GM23338 (cell line): Measurements from ENCODE around the gene SIGLEC9. TPM values are rescaled to one million over a fixed set of nuclear protein-coding genes. Genes with fewer than 3 reads are reported as not detected.
A peak's percentile ranks its signal among the peaks of the same experiment; 100 is the strongest.

Experiments
- ATAC-seq: fragments of 200-7000 bp; cut with Tn5 transposase; 3 replicates; pipeline ENCODE4 v1.9.1; 2020
- DNase-seq: peaks from one replicate; pipeline ENCODE4 v3.0.0-alpha.2; 2015; ENCODE audit warnings: low spot score
- H2AFZ ChIP-seq: fragments of 200-600 bp; sonication (generic); 2 replicates; pipeline ENCODE4 v1.8.0; 2016; ENCODE audit warnings: antibody characterized with exemption, mild to moderate bottlenecking, moderate library complexity
- H3F3A ChIP-seq: fragments of 200-600 bp; sonication (generic); replicated peaks from 2 replicates; pipeline ENCODE4 v1.8.0; 2017; ENCODE audit warnings: antibody characterized with exemption, mixed run types, low read depth
- H3K27ac ChIP-seq: fragments of 200-600 bp; sonication (generic); 2 replicates; pipeline ENCODE4 v1.6.1; 2016; ENCODE audit warnings: low read depth
- H3K27me3 ChIP-seq: fragments of 200-600 bp; sonication (generic); 2 replicates; pipeline ENCODE4 v1.8.0; 2016; ENCODE audit warnings: mild to moderate bottlenecking, mixed run types, moderate library complexity; ENCODE audit not compliant: insufficient read depth
- H3K36me3 ChIP-seq: fragments of 200-600 bp; sonication (generic); 2 replicates; pipeline ENCODE4 v1.8.0; 2016; ENCODE audit warnings: mild to moderate bottlenecking; ENCODE audit not compliant: insufficient read depth
- H3K4me1 ChIP-seq: fragments of 200-600 bp; sonication (generic); 2 replicates; pipeline ENCODE4 v1.8.0; 2016; ENCODE audit warnings: mild to moderate bottlenecking, moderate library complexity; ENCODE audit not compliant: insufficient read depth
- H3K4me2 ChIP-seq: fragments of 200-600 bp; sonication (generic); 2 replicates; pipeline ENCODE4 v1.7.1; 2017; ENCODE audit warnings: mixed run types
- H3K4me3 ChIP-seq: fragments of 200-600 bp; sonication (generic); 2 replicates; pipeline ENCODE4 v1.6.1; 2016; ENCODE audit warnings: mixed run types
- H3K79me2 ChIP-seq: fragments of 200-600 bp; sonication (generic); replicated peaks from 2 replicates; pipeline ENCODE4 v1.8.0; 2017; ENCODE audit warnings: mild to moderate bottlenecking; ENCODE audit not compliant: insufficient read depth
- H3K9me2 ChIP-seq: fragments of 200-600 bp; sonication (generic); 2 replicates; pipeline ENCODE4 v1.8.0; 2017; ENCODE audit not compliant: insufficient read depth
- H4K20me1 ChIP-seq: fragments of 200-600 bp; sonication (generic); replicated peaks from 2 replicates; pipeline ENCODE4 v1.8.0; 2017; ENCODE audit warnings: mild to moderate bottlenecking; ENCODE audit not compliant: insufficient read depth
- H3K27ac Mint-ChIP-seq: 2 replicates; pipeline ENCODE4 v1.8.0; 2020; ENCODE audit warnings: inconsistent platforms, mild to moderate bottlenecking, moderate library complexity, mixed read lengths
- H3K27me3 Mint-ChIP-seq: 3 replicates; pipeline ENCODE4 v1.8.0; 2022; ENCODE audit warnings: low read depth, mild to moderate bottlenecking, moderate library complexity, mixed read lengths, inconsistent platforms; ENCODE audit not compliant: insufficient read depth, poor library complexity
- H3K36me3 Mint-ChIP-seq: 3 replicates; pipeline ENCODE4 v1.8.0; 2021; ENCODE audit warnings: low read depth, mild to moderate bottlenecking, inconsistent platforms, moderate library complexity, mixed read lengths
- H3K4me1 Mint-ChIP-seq: 3 replicates; pipeline ENCODE4 v1.8.0; 2020; ENCODE audit warnings: mild to moderate bottlenecking, inconsistent platforms, mixed read lengths
- H3K4me3 Mint-ChIP-seq: 3 replicates; pipeline ENCODE4 v1.8.0; 2021; ENCODE audit warnings: moderate library complexity, mild to moderate bottlenecking, inconsistent platforms, mixed read lengths
- H3K9me3 Mint-ChIP-seq: 3 replicates; pipeline ENCODE4 v1.8.0; 2020; ENCODE audit warnings: moderate library complexity, mild to moderate bottlenecking, inconsistent platforms, mixed read lengths
- CREB1 ChIP-seq: fragments of 250-450 bp; sonication (Bioruptor Pico); IDR thresholded peaks from 2 replicates; pipeline ENCODE4 v1.5.0; 2020; ENCODE audit warnings: low read depth, mild to moderate bottlenecking, moderate library complexity
- CTCF ChIP-seq, 2 experiments: fragments of 200-600 bp in 1 of 2; sonication (generic) in 1 of 2; conservative IDR thresholded peaks; 2 replicates each; pipeline versions ENCODE4 v1.5.1 to v1.6.1; 2016 to 2017; ENCODE audit warnings: antibody characterized with exemption in 2 of 2, low read depth in 2 of 2, mild to moderate bottlenecking in 2 of 2, moderate library complexity in 1 of 2
- ETS1 ChIP-seq: IDR thresholded peaks from 2 replicates; pipeline ENCODE4 v1.6.1; 2016; ENCODE audit warnings: antibody characterized with exemption
- EZH2 ChIP-seq: fragments of 200-600 bp; sonication (generic); IDR thresholded peaks from one replicate; pipeline ENCODE4 v1.8.0; 2017; ENCODE audit warnings: antibody characterized with exemption, mild to moderate bottlenecking, low read depth; ENCODE audit not compliant: unreplicated experiment
- EZH2phosphoT487 ChIP-seq: fragments of 200-600 bp; sonication (generic); IDR thresholded peaks from one replicate; pipeline ENCODE4 v1.8.1; 2018; ENCODE audit warnings: antibody characterized with exemption; ENCODE audit not compliant: unreplicated experiment
- JUNB ChIP-seq: IDR thresholded peaks from one replicate; pipeline ENCODE4 v1.6.1; 2016; ENCODE audit warnings: antibody characterized with exemption; ENCODE audit not compliant: unreplicated experiment
- NANOG ChIP-seq: IDR thresholded peaks from 2 replicates; pipeline ENCODE4 v1.6.1; 2016; ENCODE audit warnings: antibody characterized with exemption, borderline replicate concordance
- POLR2AphosphoS5 ChIP-seq: IDR thresholded peaks from 2 replicates; pipeline ENCODE4 v1.6.1; 2016; ENCODE audit warnings: antibody characterized with exemption, low read depth
- STAT1 ChIP-seq: IDR thresholded peaks from one replicate; pipeline ENCODE4 v1.6.1; 2016; ENCODE audit warnings: antibody characterized with exemption; ENCODE audit not compliant: unreplicated experiment
- ZNF114 ChIP-seq: fragments of 250-450 bp; sonication (Bioruptor Pico); IDR thresholded peaks from 2 replicates; pipeline ENCODE4 v1.5.0; 2020; ENCODE audit warnings: mild to moderate bottlenecking, moderate library complexity
- ZNF331 ChIP-seq: fragments of 250-450 bp; sonication (Bioruptor Pico); IDR thresholded peaks from 2 replicates; pipeline ENCODE4 v1.5.0; 2020; ENCODE audit warnings: low read depth, mild to moderate bottlenecking, moderate library complexity
- ZNF462 ChIP-seq: fragments of 250-450 bp; sonication (Bioruptor Pico); IDR thresholded peaks from 2 replicates; pipeline ENCODE4 v1.5.0; 2020; ENCODE audit warnings: mild to moderate bottlenecking, moderate library complexity
- polyA plus RNA-seq: library from polyadenylated mRNA; unstranded; fragments of >200 nt; fragmentation: Nextera tagmentation; extraction: Ambion mirVana; gene quantifications from 2 replicates; pipeline ENCODE4 v1.2.1, GENCODE V29; 2016
- total RNA-seq: library from RNA; depleted of rRNA; stranded (reverse); fragments of >200 nt; shearing (Covaris generic); gene quantifications from 2 replicates; pipeline ENCODE4 v1.2.3, GENCODE V29; 2014
- TF ChIP-seq, protein P1 (sequence below): IDR thresholded peaks from one replicate; pipeline ENCODE4 v1.6.1; 2018; ENCODE audit warnings: antibody characterized with exemption; ENCODE audit not compliant: unreplicated experiment

The SIGLEC9 gene
- total and polyA plus RNA-seq, 2 experiments from 2014 or later = not detected

- Mint-ChIP-seq H3K27me3 (peaks cover 13% of the 10 kb centered on the region), H3K4me3 (no peak overlapping the region), H3K27ac (no peak overlapping the region), H3K9me3 (peaks cover 4% of the 10 kb centered on the region; the same call in 2 of the 3 replicates), H3K36me3 (peaks cover 20% of the 10 kb centered on the region), H3K4me1 (peaks cover 5% of the 10 kb centered on the region)
- Histone ChIP-seq H3K27me3 (no peaks in the 10 kb centered on the region), H2AFZ (no peak overlapping the region), H4K20me1 (peaks cover 7% of the 10 kb centered on the region; the same call in 1 of the 2 replicates), H3F3A (no peaks in the 10 kb centered on the region), H3K4me3 (no peak overlapping the region), H3K36me3 (peaks cover 4% of the 10 kb centered on the region; the same call in 1 of the 2 replicates), H3K27ac (no peak overlapping the region), H3K79me2 (peaks cover 14% of the 10 kb centered on the region), H3K9me2 (no peaks in the 10 kb centered on the region), H3K4me2 (no peak overlapping the region), H3K4me1 (peaks cover 15% of the 10 kb centered on the region; the same call in 1 of the 2 replicates)
- ATAC-seq = peak; percentile 4
- TF ChIP-seq NANOG = no peak
- no peak for TF ChIP-seq EZH2phosphoT487
- TF ChIP-seq ETS1 = no peak
- TF ChIP-seq, protein P1, sequence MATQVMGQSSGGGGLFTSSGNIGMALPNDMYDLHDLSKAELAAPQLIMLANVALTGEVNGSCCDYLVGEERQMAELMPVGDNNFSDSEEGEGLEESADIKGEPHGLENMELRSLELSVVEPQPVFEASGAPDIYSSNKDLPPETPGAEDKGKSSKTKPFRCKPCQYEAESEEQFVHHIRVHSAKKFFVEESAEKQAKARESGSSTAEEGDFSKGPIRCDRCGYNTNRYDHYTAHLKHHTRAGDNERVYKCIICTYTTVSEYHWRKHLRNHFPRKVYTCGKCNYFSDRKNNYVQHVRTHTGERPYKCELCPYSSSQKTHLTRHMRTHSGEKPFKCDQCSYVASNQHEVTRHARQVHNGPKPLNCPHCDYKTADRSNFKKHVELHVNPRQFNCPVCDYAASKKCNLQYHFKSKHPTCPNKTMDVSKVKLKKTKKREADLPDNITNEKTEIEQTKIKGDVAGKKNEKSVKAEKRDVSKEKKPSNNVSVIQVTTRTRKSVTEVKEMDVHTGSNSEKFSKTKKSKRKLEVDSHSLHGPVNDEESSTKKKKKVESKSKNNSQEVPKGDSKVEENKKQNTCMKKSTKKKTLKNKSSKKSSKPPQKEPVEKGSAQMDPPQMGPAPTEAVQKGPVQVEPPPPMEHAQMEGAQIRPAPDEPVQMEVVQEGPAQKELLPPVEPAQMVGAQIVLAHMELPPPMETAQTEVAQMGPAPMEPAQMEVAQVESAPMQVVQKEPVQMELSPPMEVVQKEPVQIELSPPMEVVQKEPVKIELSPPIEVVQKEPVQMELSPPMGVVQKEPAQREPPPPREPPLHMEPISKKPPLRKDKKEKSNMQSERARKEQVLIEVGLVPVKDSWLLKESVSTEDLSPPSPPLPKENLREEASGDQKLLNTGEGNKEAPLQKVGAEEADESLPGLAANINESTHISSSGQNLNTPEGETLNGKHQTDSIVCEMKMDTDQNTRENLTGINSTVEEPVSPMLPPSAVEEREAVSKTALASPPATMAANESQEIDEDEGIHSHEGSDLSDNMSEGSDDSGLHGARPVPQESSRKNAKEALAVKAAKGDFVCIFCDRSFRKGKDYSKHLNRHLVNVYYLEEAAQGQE = no peak
- TF ChIP-seq EZH2 = no peak
- TF ChIP-seq POLR2AphosphoS5 = no peak
- TF ChIP-seq CTCF (conservative IDR thresholded peaks at IDR 0.05; ENCODE audit: low read depth in 2 of 2) = no peak
- no peak for TF ChIP-seq ZNF462 (CRISPR knock-in tag)
- no peak for TF ChIP-seq ZNF331
- no peak for TF ChIP-seq STAT1
- no peak for TF ChIP-seq JUNB
- TF ChIP-seq CREB1 (CRISPR knock-in tag) = no peak
- TF ChIP-seq ZNF114 (CRISPR knock-in tag) = no peak
- DNase-seq = peak; percentile 31
Measured at GRCh38 chr19:51103926-51104341, 20.8 kb upstream of the SIGLEC9 start.
